GM21367 (cell line): ENCODE data around the gene RAB11FIP3.

ENCODE experiments used
- ATAC-seq: cut with Tn5 transposase; IDR thresholded peaks from one replicate; pipeline ENCODE4 v1.9.1; 2021; ENCODE audit not compliant: unreplicated experiment

Gene RAB11FIP3

GRCh38 chr16:513950-514349, 88.5 kb downstream of the RAB11FIP3 start:
- no peak for ATAC-seq

- no peak for ATAC-seq
Measured at GRCh38 chr16:515175-515938, 89.9 kb downstream of the RAB11FIP3 start.

GRCh38 chr16:515939-516226, 90.4 kb downstream of the RAB11FIP3 start:
- ATAC-seq: no peak

GRCh38 chr16:516301-516700, 90.9 kb downstream of the RAB11FIP3 start:
- no peak for ATAC-seq

GRCh38 chr16:518858-519257, 93.4 kb downstream of the RAB11FIP3 start:
- ATAC-seq: no peak

DNA sequence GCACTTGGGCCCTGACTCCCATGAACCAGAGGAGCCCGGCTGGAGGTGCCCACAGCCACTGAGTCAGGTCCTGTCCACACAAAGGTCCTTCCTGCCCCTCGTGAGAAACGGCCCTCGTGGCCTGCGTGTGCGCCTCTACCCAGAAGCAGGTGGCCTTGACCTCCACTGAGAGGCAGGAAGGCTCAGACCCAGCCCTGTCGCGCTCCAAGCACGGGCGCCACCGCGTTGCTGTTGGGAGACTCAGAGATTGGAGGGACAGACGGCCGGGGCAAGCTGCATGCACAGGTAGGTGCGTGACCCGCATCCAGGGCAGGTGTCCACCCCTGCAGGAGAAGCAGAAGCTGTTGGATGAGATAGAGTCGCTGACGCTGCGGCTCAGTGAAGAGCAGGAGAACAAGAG, 94.0 kb downstream of the RAB11FIP3 start:
- no peak for ATAC-seq

GRCh38 chr16:519841-520687, 94.6 kb downstream of the RAB11FIP3 start:
- ATAC-seq: no peak

DNA sequence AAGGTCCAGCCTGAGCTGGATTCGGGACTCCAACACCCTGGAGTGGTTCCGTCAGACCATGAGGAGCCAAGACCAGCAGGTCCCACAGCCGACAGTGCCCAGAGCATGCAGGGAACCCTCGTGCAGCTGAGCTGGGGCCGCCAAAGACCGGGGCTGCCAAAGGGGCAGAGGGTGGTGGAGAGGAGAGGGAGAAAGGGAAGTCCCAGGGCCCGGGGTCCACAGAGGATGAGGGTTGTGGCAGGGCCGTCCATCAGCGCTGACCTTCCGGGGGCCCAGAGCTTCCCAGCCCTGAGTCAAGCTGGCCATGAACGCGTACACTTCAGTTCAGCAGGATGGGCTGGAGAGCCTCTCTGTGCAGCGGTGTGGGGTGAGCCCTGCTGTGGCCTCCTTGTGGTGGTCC, 95.4 kb downstream of the RAB11FIP3 start:
- no peak for ATAC-seq

DNA sequence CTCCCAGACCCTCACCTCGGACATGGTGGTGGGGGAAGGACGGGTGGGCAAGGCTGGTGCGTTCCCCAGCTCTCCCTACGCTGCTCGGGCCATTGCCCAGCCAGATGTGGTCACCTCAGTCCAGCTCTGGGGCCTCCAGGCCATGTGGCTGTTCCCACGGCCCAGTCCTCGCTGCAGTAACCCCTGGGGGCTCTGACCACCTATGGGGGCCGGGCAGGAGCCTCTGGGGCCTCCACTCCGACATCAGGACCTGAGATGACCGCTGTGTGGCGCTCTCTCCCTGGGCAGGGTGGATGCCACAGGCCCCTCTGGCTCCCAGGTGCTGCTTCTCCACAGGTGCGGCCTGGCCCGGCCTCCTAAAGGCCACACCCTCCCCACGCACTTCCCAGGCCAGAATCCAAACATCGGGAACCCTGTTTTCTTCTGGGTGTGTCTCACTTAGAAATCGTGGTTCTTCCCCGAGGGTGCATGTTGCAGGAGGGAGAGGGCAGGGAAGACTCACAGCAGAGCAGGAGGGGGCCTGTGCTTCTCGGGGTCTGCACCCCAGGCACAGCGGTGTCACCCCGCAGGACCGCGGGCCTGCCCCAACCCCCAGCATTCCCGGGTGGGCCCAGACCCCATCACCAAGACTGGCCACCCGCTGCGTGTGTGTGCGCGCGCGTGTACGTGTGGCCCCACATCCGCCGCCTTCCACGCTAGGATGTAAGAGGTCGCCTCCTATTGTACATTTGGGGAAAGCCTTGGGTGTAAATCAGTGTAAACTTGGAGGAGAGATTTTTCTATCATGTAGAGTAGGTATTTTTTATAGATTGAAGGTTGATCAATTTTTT, 96.1 kb downstream of the RAB11FIP3 start:
- no peak for ATAC-seq

- ATAC-seq: no peak
Measured at GRCh38 chr16:522320-523096, 97.1 kb downstream of the RAB11FIP3 start.

DNA sequence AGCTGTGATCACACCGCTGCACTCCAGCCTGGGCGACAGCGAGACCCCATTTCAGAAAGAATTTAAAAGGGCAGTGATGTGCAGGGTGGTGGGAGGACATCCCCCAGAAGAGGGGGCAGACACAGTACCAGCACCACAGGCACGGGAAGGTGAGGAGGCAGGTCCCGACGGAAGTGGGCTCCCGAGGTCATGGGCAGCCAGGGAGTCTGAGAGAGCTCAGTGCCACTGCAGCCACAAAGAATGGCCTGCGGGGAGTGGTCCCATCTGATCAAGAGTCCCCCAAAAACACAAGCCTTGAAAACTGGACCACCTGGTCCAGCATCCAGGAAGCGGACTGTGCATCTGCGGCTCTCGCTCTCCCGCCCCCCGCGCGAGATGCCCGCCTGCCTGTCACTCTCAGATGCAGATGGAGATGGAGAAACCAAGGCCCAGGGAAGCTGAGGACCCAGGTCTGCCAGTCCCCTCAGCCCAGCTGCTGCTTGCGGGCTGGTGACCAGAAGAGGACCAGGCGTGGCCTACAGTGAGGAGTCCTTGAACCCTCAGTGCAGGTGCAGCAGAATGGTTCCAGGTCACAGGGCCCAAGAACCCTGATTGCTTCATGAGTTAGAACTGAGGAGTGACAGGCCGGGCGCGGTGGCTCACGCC, 97.8 kb downstream of the RAB11FIP3 start:
- ATAC-seq: no peak

GRCh38 chr16:524274-525040, 99.0 kb downstream of the RAB11FIP3 start:
- ATAC-seq: no peak

- no peak for ATAC-seq
Measured at GRCh38 chr16:525123-525519, 99.7 kb downstream of the RAB11FIP3 start.

GRCh38 chr16:525520-526180, 100.2 kb downstream of the RAB11FIP3 start:
- no peak for ATAC-seq

- ATAC-seq: no peak
Measured at GRCh38 chr16:526181-527014, 100.9 kb downstream of the RAB11FIP3 start.

DNA sequence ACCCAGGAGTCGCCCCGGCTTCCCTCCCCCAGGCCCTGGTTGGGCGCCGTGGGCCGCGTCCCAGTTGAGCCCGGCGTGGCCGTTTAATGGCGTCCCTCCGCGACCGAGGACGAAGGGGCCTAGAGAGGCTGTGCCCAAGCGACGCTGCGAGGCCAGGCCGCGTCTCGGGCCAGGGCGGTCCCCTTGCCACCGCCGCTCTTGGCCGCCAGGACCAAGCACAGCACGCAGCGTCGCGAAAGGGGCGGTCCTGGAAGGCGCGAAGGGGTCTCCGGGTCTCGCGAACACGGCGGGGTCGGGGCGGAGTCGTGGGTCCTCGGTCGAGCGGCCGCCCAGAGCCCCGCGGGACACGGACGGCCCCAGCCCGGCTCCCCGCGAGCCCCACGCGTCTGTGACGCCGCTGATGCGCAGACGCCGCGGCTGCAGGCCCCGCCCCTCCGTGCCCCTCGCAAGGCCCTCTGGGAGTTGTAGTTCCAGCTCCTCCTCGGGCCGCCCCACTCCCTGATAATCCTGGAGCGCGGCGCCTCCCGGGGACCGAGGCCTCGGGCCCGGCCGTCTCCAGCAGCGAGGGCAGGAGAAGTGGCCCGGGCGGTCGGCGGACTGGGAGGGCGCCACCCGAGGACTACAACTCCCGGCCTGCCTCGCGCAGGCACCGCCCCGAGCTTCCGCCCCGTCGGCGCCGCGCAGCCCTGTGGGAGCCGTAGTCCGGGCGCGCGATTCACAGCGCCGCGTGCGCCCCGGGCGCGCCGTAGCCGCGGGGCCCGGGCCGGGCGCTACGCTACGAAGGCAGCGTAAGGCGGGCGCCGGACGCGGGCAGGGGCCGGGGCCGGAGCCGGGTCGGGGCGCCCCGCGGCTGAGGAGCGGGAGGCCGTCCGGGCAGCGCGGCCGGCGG, 101.8 kb downstream of the RAB11FIP3 start, which contains the start of gene CAPN15:
Gene CAPN15 (plus strand): TSS at position 698 of the 889 bp plus-strand sequence. CDS start 19,127 bp downstream, outside the sequence.
- peak; percentile 46 for ATAC-seq
